H9 (cell line): ENCODE results near the gene MS4A10. TPM values are rescaled to one million over a fixed set of nuclear protein-coding genes. Genes with fewer than 3 reads are reported as not detected.

Experiments used
- DNase-seq: peaks from one replicate; pipeline ENCODE4 v3.0.0-alpha.2; 2017
- H2AFZ ChIP-seq: one replicate; pipeline ENCODE4 v1.6.1; 2013; ENCODE audit warnings: mild to moderate bottlenecking, low read length, control low read depth, moderate library complexity
- H2AK5ac ChIP-seq: 2 replicates; pipeline ENCODE4 v1.6.1; 2013; ENCODE audit warnings: low read length, control low read depth, mixed read lengths; ENCODE audit not compliant: insufficient read length
- H2BK120ac ChIP-seq: one replicate; pipeline ENCODE4 v1.6.1; 2013; ENCODE audit warnings: low read depth, mild to moderate bottlenecking, low read length, control low read depth, inconsistent platforms; ENCODE audit not compliant: poor library complexity, severe bottlenecking
- H2BK12ac ChIP-seq: 2 replicates; pipeline ENCODE4 v1.6.1; 2013; ENCODE audit warnings: low read length, control low read depth, mixed read lengths, low read depth; ENCODE audit not compliant: insufficient read length
- H2BK15ac ChIP-seq: 2 replicates; pipeline ENCODE4 v1.6.1; 2013; ENCODE audit warnings: low read depth, low read length, control low read depth
- H2BK20ac ChIP-seq: one replicate; pipeline ENCODE4 v1.6.1; 2013; ENCODE audit warnings: low read depth, mild to moderate bottlenecking, low read length, control low read depth, inconsistent platforms; ENCODE audit not compliant: poor library complexity, severe bottlenecking
- H2BK5ac ChIP-seq: 2 replicates; pipeline ENCODE4 v1.6.1; 2013; ENCODE audit warnings: low read length, control low read depth, mixed read lengths; ENCODE audit not compliant: insufficient read length
- H3K14ac ChIP-seq: 2 replicates; pipeline ENCODE4 v1.6.1; 2013; ENCODE audit warnings: low read length, control low read depth; ENCODE audit not compliant: insufficient read depth
- H3K18ac ChIP-seq: 2 replicates; pipeline ENCODE4 v1.6.1; 2013; ENCODE audit warnings: low read depth, mild to moderate bottlenecking, mixed read lengths, low read length, control low read depth; ENCODE audit not compliant: insufficient read length
- H3K23ac ChIP-seq: 2 replicates; pipeline ENCODE4 v1.6.1; 2013; ENCODE audit warnings: low read length, control low read depth, mixed read lengths, low read depth; ENCODE audit not compliant: insufficient read length
- H3K23me2 ChIP-seq: 2 replicates; pipeline ENCODE4 v1.6.1; 2013; ENCODE audit warnings: low read depth, mild to moderate bottlenecking, mixed read lengths, low read length, control low read depth; ENCODE audit not compliant: insufficient read length, poor library complexity, severe bottlenecking
- H3K27ac ChIP-seq: 2 replicates; pipeline ENCODE4 v1.5.1; 2013; ENCODE audit warnings: low read length, control low read depth, mixed read lengths, low read depth; ENCODE audit not compliant: insufficient read length
- H3K27me3 ChIP-seq: 2 replicates; pipeline ENCODE4 v1.6.1; 2013; ENCODE audit warnings: low read length, control low read depth, inconsistent platforms; ENCODE audit not compliant: insufficient read depth
- H3K4ac ChIP-seq: 2 replicates; pipeline ENCODE4 v1.6.1; 2013; ENCODE audit warnings: low read depth, mild to moderate bottlenecking, control low read depth, inconsistent platforms, low read length, moderate library complexity
- H3K4me1 ChIP-seq: 2 replicates; pipeline ENCODE4 v1.6.1; 2013; ENCODE audit warnings: low read length, control low read depth, inconsistent platforms; ENCODE audit not compliant: insufficient read depth
- H3K4me2 ChIP-seq: 2 replicates; pipeline ENCODE4 v1.6.1; 2013; ENCODE audit warnings: low read length, control low read depth, mixed read lengths; ENCODE audit not compliant: insufficient read length, insufficient read depth
- H3K56ac ChIP-seq: 2 replicates; pipeline ENCODE4 v1.6.1; 2013; ENCODE audit warnings: low read depth, mild to moderate bottlenecking, mixed read lengths, low read length, control low read depth; ENCODE audit not compliant: insufficient read length
- H3K79me1 ChIP-seq: 2 replicates; pipeline ENCODE4 v1.6.1; 2013; ENCODE audit warnings: low read depth, mild to moderate bottlenecking, moderate library complexity, low read length, control low read depth, inconsistent platforms; ENCODE audit not compliant: insufficient read depth, poor library complexity, severe bottlenecking
- H3K79me2 ChIP-seq: 2 replicates; pipeline ENCODE4 v1.6.1; 2013; ENCODE audit warnings: low read length, control low read depth, inconsistent platforms; ENCODE audit not compliant: insufficient read depth
- H3K9ac ChIP-seq: 2 replicates; pipeline ENCODE4 v1.6.1; 2013; ENCODE audit warnings: low read length, control low read depth, mixed read lengths; ENCODE audit not compliant: insufficient read length; ENCODE audit errors: extremely low read depth
- H3K9me3 ChIP-seq: one replicate; pipeline ENCODE4 v1.6.1; 2013; ENCODE audit warnings: low read depth, low read length, inconsistent platforms; ENCODE audit not compliant: control insufficient read depth
- H3T11ph ChIP-seq: one replicate; pipeline ENCODE4 v1.6.1; 2013; ENCODE audit warnings: mild to moderate bottlenecking, low read length, control low read depth, inconsistent platforms
- H4K20me1 ChIP-seq: one replicate; pipeline ENCODE4 v1.6.1; 2013; ENCODE audit not compliant: control insufficient read depth, insufficient read length, insufficient read depth
- H4K5ac ChIP-seq: 2 replicates; pipeline ENCODE4 v1.6.1; 2013; ENCODE audit warnings: low read depth, mild to moderate bottlenecking, mixed read lengths, low read length, control low read depth; ENCODE audit not compliant: insufficient read length
- H4K8ac ChIP-seq: replicated peaks from 2 replicates; pipeline ENCODE4 v1.6.1; 2013; ENCODE audit warnings: low read length, control low read depth, mixed read lengths, low read depth; ENCODE audit not compliant: insufficient read length
- H4K91ac ChIP-seq: 2 replicates; pipeline ENCODE4 v1.6.1; 2013; ENCODE audit warnings: low read depth, mild to moderate bottlenecking, moderate library complexity, mixed read lengths, low read length, control low read depth; ENCODE audit not compliant: insufficient read length
- H3K27ac Mint-ChIP-seq, 3 experiments: 2 replicates in 2 of 3; 3 replicates in 1 of 3; pipeline ENCODE4 v1.8.0; 2020 to 2021; ENCODE audit warnings: mixed read lengths in 3 of 3, mild to moderate bottlenecking in 1 of 3, moderate library complexity in 1 of 3
- H3K27me3 Mint-ChIP-seq: 2 replicates; pipeline ENCODE4 v1.8.0; 2021; ENCODE audit warnings: low read depth, mild to moderate bottlenecking, moderate library complexity, mixed read lengths
- H3K36me3 Mint-ChIP-seq, 3 experiments: 2 replicates in 2 of 3; 3 replicates in 1 of 3; pipeline ENCODE4 v1.8.0; 2020 to 2021; ENCODE audit warnings: low read depth in 3 of 3, mixed read lengths in 3 of 3; ENCODE audit not compliant: insufficient read depth in 1 of 3
- H3K4me1 Mint-ChIP-seq, 2 experiments: 2 replicates each; pipeline ENCODE4 v1.8.0; 2020; ENCODE audit warnings: mixed read lengths in 2 of 2
- H3K4me3 Mint-ChIP-seq, 2 experiments: 2 replicates in 1 of 2; 3 replicates in 1 of 2; pipeline ENCODE4 v1.8.0; 2020 to 2021; ENCODE audit warnings: mild to moderate bottlenecking in 2 of 2, mixed read lengths in 2 of 2, moderate library complexity in 1 of 2
- H3K9me3 Mint-ChIP-seq, 2 experiments: 2 replicates in 1 of 2; 3 replicates in 1 of 2; pipeline ENCODE4 v1.8.0; 2020; ENCODE audit warnings: mild to moderate bottlenecking in 2 of 2, mixed read lengths in 2 of 2, moderate library complexity in 1 of 2
- CTCF ChIP-seq: fragments of 200-600 bp; sonication (generic); conservative IDR thresholded peaks from 3 replicates; pipeline ENCODE4 v1.8.0; 2021; ENCODE audit warnings: antibody characterized with exemption, mild to moderate bottlenecking
- WGBS: extraction: QIAGEN DNeasy Blood & Tissue Kit; methylation state at CpG from one replicate; pipeline ENCODE4 v1.1.7; 2013; ENCODE audit warnings: missing lambda C conversion rate, low lambda C conversion rate, mixed read lengths; ENCODE audit not compliant: insufficient read length; ENCODE audit errors: extremely low coverage; 5-methylcytosine and 5-hydroxymethylcytosine counted together
- total RNA-seq: library from RNA; stranded (reverse); gene quantifications from 2 replicates; pipeline ENCODE4 v1.2.1, GENCODE V29; 2021

The MS4A10 gene
- total RNA-seq, 1 experiment from 2014 or later, result not detected

- no peak overlapping the region for H3K9ac ChIP-seq
- H3K23me2 ChIP-seq, result no peaks in the 10 kb centered on the region
- H3K79me2 ChIP-seq, result no peaks in the 10 kb centered on the region
- no peak overlapping the region for H2AFZ ChIP-seq
- H4K20me1 ChIP-seq, result no peaks in the 10 kb centered on the region
- no CpG with 5 or more reads among the region's 2 CpGs for WGBS
- no peaks in the 10 kb centered on the region for H3K79me1 ChIP-seq
- H4K8ac ChIP-seq, result no peak overlapping the region
- H3K14ac ChIP-seq, result no peak overlapping the region
- no peak overlapping the region for H3K23ac ChIP-seq
- H3K27ac ChIP-seq, result no peak overlapping the region
- H3K9me3 ChIP-seq, result no peaks in the 10 kb centered on the region
- no peak overlapping the region for H3K56ac ChIP-seq
- Mint-ChIP-seq H3K4me1 (peaks cover 0 to 3% of the 10 kb centered on the region in 2 experiments; a peak in 2 of 4 replicates), H3K27ac (no peak overlapping the region), H3K4me3 (no peak overlapping the region), H3K36me3 (peaks cover 0 to 7% (median 5%) of the 10 kb centered on the region in 3 experiments; a peak in 1 of 7 replicates), H3K27me3 (peaks cover 16% of the 10 kb centered on the region), H3K9me3 (peaks cover 22 to 28% of the 10 kb centered on the region in 2 experiments)
- no peak overlapping the region for H2AK5ac ChIP-seq
- no peak overlapping the region for H4K5ac ChIP-seq
- no peak overlapping the region for H2BK15ac ChIP-seq
- no peak overlapping the region for H4K91ac ChIP-seq
- H2BK12ac ChIP-seq, result no peak overlapping the region
- no peak overlapping the region for H3K4me2 ChIP-seq
- no peak for TF ChIP-seq CTCF
- no peak overlapping the region for H2BK5ac ChIP-seq
- no peak overlapping the region for H3K18ac ChIP-seq
- H3K4me1 ChIP-seq, result no peaks in the 10 kb centered on the region
- no peak overlapping the region for H3K4ac ChIP-seq
- H3T11ph ChIP-seq, result no peak overlapping the region
- DNase-seq, result no peak
- no peak overlapping the region for H2BK20ac ChIP-seq
- no peak overlapping the region for H2BK120ac ChIP-seq
- H3K27me3 ChIP-seq, result no peaks in the 10 kb centered on the region
Measured at GRCh38 chr11:60814112-60814511, 29.0 kb downstream of the MS4A10 start.
